MM.1S (cell line): Measurements from ENCODE around the gene CLIP4.

ENCODE experiments used
- DNase-seq: peaks from one replicate; pipeline ENCODE4 v3.0.0-alpha.2; 2015
- H2AFZ ChIP-seq: fragments of 300-600 bp; sonication (generic); 2 replicates; pipeline ENCODE4 v1.6.0; 2016; ENCODE audit warnings: antibody characterized with exemption, low read length
- H3F3A ChIP-seq: fragments of 300-600 bp; sonication (generic); 2 replicates; pipeline ENCODE4 v1.6.1; 2016; ENCODE audit warnings: mild to moderate bottlenecking, antibody characterized with exemption, low read length, moderate library complexity, mixed read lengths; ENCODE audit not compliant: insufficient read depth
- H3K27ac ChIP-seq: fragments of 300-600 bp; sonication (generic); 2 replicates; pipeline ENCODE4 v1.5.1; 2016; ENCODE audit warnings: mild to moderate bottlenecking, low read length
- H3K27me3 ChIP-seq: fragments of 300-600 bp; sonication (generic); replicated peaks from 2 replicates; pipeline ENCODE4 v1.6.0; 2016; ENCODE audit warnings: low read length; ENCODE audit not compliant: insufficient read depth
- H3K36me3 ChIP-seq: fragments of 300-600 bp; sonication (generic); replicated peaks from 2 replicates; pipeline ENCODE4 v1.6.1; 2016; ENCODE audit warnings: mild to moderate bottlenecking, low read length, mixed read lengths; ENCODE audit not compliant: insufficient read depth
- H3K4me1 ChIP-seq: fragments of 300-600 bp; sonication (generic); 2 replicates; pipeline ENCODE4 v1.6.1; 2016; ENCODE audit warnings: low read length, mixed read lengths
- H3K4me2 ChIP-seq: fragments of 300-600 bp; sonication (generic); 2 replicates; pipeline ENCODE4 v1.6.0; 2016; ENCODE audit warnings: low read depth, low read length
- H3K4me3 ChIP-seq: fragments of 300-600 bp; sonication (generic); 2 replicates; pipeline ENCODE4 v1.5.1; 2016; ENCODE audit warnings: low read length, mixed read lengths
- H3K79me2 ChIP-seq: fragments of 300-600 bp; sonication (generic); 2 replicates; pipeline ENCODE4 v1.6.1; 2016; ENCODE audit warnings: mixed run types, low read length, mixed read lengths
- H3K9ac ChIP-seq: fragments of 300-600 bp; sonication (generic); 2 replicates; pipeline ENCODE4 v1.6.1; 2016; ENCODE audit warnings: low read length, mixed read lengths
- H3K9me2 ChIP-seq: fragments of 300-600 bp; sonication (generic); replicated peaks from 2 replicates; pipeline ENCODE4 v1.6.1; 2016; ENCODE audit warnings: mild to moderate bottlenecking, low read length, mixed read lengths; ENCODE audit not compliant: insufficient read depth
- H3K9me3 ChIP-seq: fragments of 300-600 bp; sonication (generic); replicated peaks from 2 replicates; pipeline ENCODE4 v1.6.1; 2016; ENCODE audit warnings: mild to moderate bottlenecking, low read length, mixed read lengths; ENCODE audit not compliant: insufficient read depth
- H4K20me1 ChIP-seq: fragments of 300-600 bp; sonication (generic); 2 replicates; pipeline ENCODE4 v1.6.1; 2016; ENCODE audit warnings: mild to moderate bottlenecking, low read length, moderate library complexity, mixed read lengths; ENCODE audit not compliant: insufficient read depth
- CTCF ChIP-seq: fragments of 300-600 bp; sonication (generic); IDR thresholded peaks from 2 replicates; pipeline ENCODE4 v1.5.1; 2016; ENCODE audit warnings: antibody characterized with exemption, low read length, mixed read lengths
- EZH2 ChIP-seq: fragments of 300-600 bp; sonication (generic); optimal IDR thresholded peaks from 2 replicates; pipeline ENCODE3; 2017; ENCODE audit warnings: low read depth, mild to moderate bottlenecking, antibody characterized with exemption, low read length, mixed read lengths
- EZH2phosphoT487 ChIP-seq: fragments of 300-600 bp; sonication (generic); IDR thresholded peaks from 2 replicates; pipeline ENCODE4 v1.6.1; 2018; ENCODE audit warnings: antibody characterized with exemption, low read length

CLIP4 gene

GRCh38 chr2:29191817-29192216 lies 76.6 kb downstream of the CLIP4 start:
- H3K27ac ChIP-seq, result no peak overlapping the region
- no peak overlapping the region for H3K4me3 ChIP-seq
- no peak for DNase-seq
- H3F3A ChIP-seq, result peaks cover 11% of the 10 kb centered on the region
- H3K9me3 ChIP-seq, result no peaks in the 10 kb centered on the region
- TF ChIP-seq EZH2phosphoT487 (no peak), EZH2 (no peak), CTCF (no peak)
- H3K4me2 ChIP-seq, result no peak overlapping the region
- H4K20me1 ChIP-seq, result no peaks in the 10 kb centered on the region
- no peak overlapping the region for H3K9ac ChIP-seq
- H3K9me2 ChIP-seq, result no peaks in the 10 kb centered on the region
- H3K27me3 ChIP-seq, result no peaks in the 10 kb centered on the region
- H3K79me2 ChIP-seq, result no peaks in the 10 kb centered on the region
- H3K4me1 ChIP-seq, result 0 out of 2 replicates have a peak, but pooled peaks cover 5% of the 10 kb centered on the region
- H3K36me3 ChIP-seq, result no peaks in the 10 kb centered on the region
- no peak overlapping the region for H2AFZ ChIP-seq

GRCh38 chr2:29192526-29192925 lies 77.3 kb downstream of the CLIP4 start:
- H4K20me1 ChIP-seq, result no peaks in the 10 kb centered on the region
- H3K27me3 ChIP-seq, result no peaks in the 10 kb centered on the region
- no peak overlapping the region for H3K9ac ChIP-seq
- H3K4me3 ChIP-seq, result no peak overlapping the region
- no peak overlapping the region for H3K27ac ChIP-seq
- no peak for DNase-seq
- no peak overlapping the region for H2AFZ ChIP-seq
- 0 out of 2 replicates have a peak, but pooled peaks cover 5% of the 10 kb centered on the region for H3K4me1 ChIP-seq
- H3K9me2 ChIP-seq, result no peaks in the 10 kb centered on the region
- H3K4me2 ChIP-seq, result no peak overlapping the region
- no peak for TF ChIP-seq EZH2
- TF ChIP-seq CTCF, result no peak
- no peak for TF ChIP-seq EZH2phosphoT487
- no peaks in the 10 kb centered on the region for H3K9me3 ChIP-seq
- H3F3A ChIP-seq, result peaks cover 11% of the 10 kb centered on the region
- no peaks in the 10 kb centered on the region for H3K79me2 ChIP-seq
- no peaks in the 10 kb centered on the region for H3K36me3 ChIP-seq

- no peaks in the 10 kb centered on the region for H3K36me3 ChIP-seq
- no peaks in the 10 kb centered on the region for H4K20me1 ChIP-seq
- H3K9me2 ChIP-seq, result no peaks in the 10 kb centered on the region
- H3K9ac ChIP-seq, result no peak overlapping the region
- no peak overlapping the region for H3K27ac ChIP-seq
- no peaks in the 10 kb centered on the region for H3K9me3 ChIP-seq
- 0 out of 2 replicates have a peak, but pooled peaks cover 1% of the 10 kb centered on the region for H3K4me1 ChIP-seq
- DNase-seq, result no peak
- H3K79me2 ChIP-seq, result no peaks in the 10 kb centered on the region
- H3K4me2 ChIP-seq, result no peak overlapping the region
- H2AFZ ChIP-seq, result no peak overlapping the region
- no peaks in the 10 kb centered on the region for H3K27me3 ChIP-seq
- H3F3A ChIP-seq, result peaks cover 11% of the 10 kb centered on the region
- no peak overlapping the region for H3K4me3 ChIP-seq
- TF ChIP-seq EZH2phosphoT487 (no peak), CTCF (no peak), EZH2 (no peak)
These were observed 77.9 kb downstream of the CLIP4 start for GRCh38 chr2:29193111-29193510.
